Small intestine (tissue), 7 donors: ENCODE data around the gene PERM1. TPM values are rescaled to one million over a fixed set of nuclear protein-coding genes. Genes with fewer than 3 reads are reported as not detected.
A peak's percentile ranks its signal among the peaks of the same experiment; 100 is the strongest.

Experiments used
- DNase-seq, 2 donors: peaks; one replicate each; pipeline versions ENCODE4 v3.0.0 to v3.0.0-alpha.2; 2013
- FAIRE-seq: peaks from 2 replicates; lab custom pipeline; 2012; peaks lifted over from hg19 to GRCh38; lab: Jason Lieb, UNC
- H3K27ac ChIP-seq, 3 donors: one replicate each; pipeline ENCODE4 v1.5.1; 2013; ENCODE audit warnings: low read length in 2 of 3, mild to moderate bottlenecking in 2 of 3, control low read depth in 1 of 3, inconsistent platforms in 1 of 3, low read depth in 1 of 3, moderate library complexity in 1 of 3
- H3K27me3 ChIP-seq, 3 donors: one replicate each; pipeline ENCODE4 v1.6.1; 2013; ENCODE audit warnings: low read length in 3 of 3, inconsistent platforms in 1 of 3; ENCODE audit not compliant: control insufficient read depth in 3 of 3, insufficient read depth in 3 of 3
- H3K36me3 ChIP-seq, 3 donors: one replicate each; pipeline ENCODE4 v1.6.1; 2013; ENCODE audit warnings: low read length in 3 of 3, inconsistent platforms in 1 of 3, low read depth in 1 of 3, mild to moderate bottlenecking in 1 of 3, moderate library complexity in 1 of 3; ENCODE audit not compliant: control insufficient read depth in 3 of 3, insufficient read depth in 2 of 3
- H3K4me1 ChIP-seq, 3 donors: one replicate each; pipeline ENCODE4 v1.6.1; 2013; ENCODE audit warnings: low read length in 2 of 3, inconsistent platforms in 1 of 3, low read depth in 1 of 3, mild to moderate bottlenecking in 1 of 3, moderate library complexity in 1 of 3; ENCODE audit not compliant: control insufficient read depth in 3 of 3, insufficient read depth in 2 of 3
- H3K4me3 ChIP-seq, 3 donors: one replicate each; pipeline ENCODE4 v1.5.1; 2013; ENCODE audit warnings: low read length in 3 of 3, control low read depth in 1 of 3, inconsistent platforms in 1 of 3, low read depth in 1 of 3, mild to moderate bottlenecking in 1 of 3, moderate library complexity in 1 of 3
- H3K9me3 ChIP-seq, 2 donors: one replicate each; pipeline ENCODE4 v1.6.1; 2013; ENCODE audit warnings: low read depth in 1 of 2, low read length in 1 of 2; ENCODE audit not compliant: control insufficient read depth in 2 of 2, insufficient read depth in 1 of 2
- WGBS, 3 donors: extraction: QIAGEN DNeasy Blood & Tissue Kit; methylation state at CpG; one replicate each; pipeline ENCODE4 v1.1.7; 2013; 5-methylcytosine and 5-hydroxymethylcytosine counted together
- polyA plus RNA-seq, 4 donors: library from polyadenylated mRNA; stranded (reverse) in 3 of 4; unstranded in 1 of 4; fragments of 200-250 nt in 3 of 4; fragments of 120-200 nt in 1 of 4; gene quantifications; one replicate each; pipeline versions ENCODE4 v1.2.1 to v1.2.3, GENCODE V29; 2013
- donor health status: healthy with polysubstance abuse.
- donor health status: control.
- donor health status: control.
- donor health status: Bipolar disorder and iron deficiency.
- donor health status: healthy.

The PERM1 gene
- polyA plus RNA-seq, 4 donors: 0.22 to 1.6 (median 0.30) TPM; not detected in 1

- DNase-seq: no peak
- H3K4me1 ChIP-seq: peaks cover 2 to 21% (median 4%) of the 10 kb centered on the region in 3 donors
- peaks cover 0 to 4% of the 10 kb centered on the region in 2 donors for H3K9me3 ChIP-seq
- no peak overlapping the region for H3K27ac ChIP-seq
- peaks cover 0 to 26% (median 0%) of the 10 kb centered on the region in 3 donors for H3K27me3 ChIP-seq
- H3K36me3 ChIP-seq: peaks cover 0 to 22% (median 0%) of the 10 kb centered on the region in 3 donors
- no peak overlapping the region for H3K4me3 ChIP-seq
- FAIRE-seq: no peak
- WGBS, 3 donors: 93 to 95% (median 94%) methylated on average over 55 to 57 of the region's 57 CpGs
Measured at GRCh38 chr1:962381-963300, 19.3 kb downstream of the PERM1 start.

GRCh38 chr1:961132-961669, 20.7 kb downstream of the PERM1 start:
- H3K27me3 ChIP-seq: peaks cover 0 to 15% (median 0%) of the 10 kb centered on the region in 3 donors
- peaks cover under 1 to 37% (median 2%) of the 10 kb centered on the region in 3 donors for H3K36me3 ChIP-seq
- no peak overlapping the region for H3K27ac ChIP-seq
- peak overlapping the region; percentile 10 to 93 (median 66) for H3K4me3 ChIP-seq
- H3K9me3 ChIP-seq: peaks cover 0 to 4% of the 10 kb centered on the region in 2 donors
- 35 to 41% (median 37%) methylated on average over 53 to 56 of the region's 56 CpGs for WGBS, 3 donors
- no peak for DNase-seq
- no peak for FAIRE-seq
- peaks cover 2 to 18% (median 6%) of the 10 kb centered on the region in 3 donors for H3K4me1 ChIP-seq

- H3K27ac ChIP-seq: no peak within 1 kb of the TSS
- DNase-seq (peak; percentile 62 to 81), FAIRE-seq (no peak)
- H3K27me3 ChIP-seq: peaks cover 0 to 11% (median 0%) of the 10 kb centered on the region in 3 donors
- peak within 1 kb of the TSS; percentile 19 to 93 (median 66) for H3K4me3 ChIP-seq
- WGBS, 3 donors: 0 to 1% (median 1%) methylated on average over 46 to 109 of the region's 109 CpGs
- H3K36me3 ChIP-seq: peaks cover 2 to 43% (median 3%) of the 10 kb centered on the region in 3 donors
- peaks cover 0 to 4% of the 10 kb centered on the region in 2 donors for H3K9me3 ChIP-seq
- peaks cover 2 to 12% (median 4%) of the 10 kb centered on the region in 3 donors for H3K4me1 ChIP-seq
Measured at GRCh38 chr1:960363-961131, 21.3 kb downstream of the PERM1 start, which contains the start of gene KLHL17. KLHL17 (plus strand) TSS chr1:960584; CDS start chr1:960694, 110 bp downstream.

- no peak for DNase-seq
Measured at GRCh38 chr1:959731-960362, 22.0 kb downstream of the PERM1 start.

GRCh38 chr1:958823-959730, 22.8 kb downstream of the PERM1 start, which contains the start of gene NOC2L:
NOC2L (minus strand) TSS chr1:959256; CDS start chr1:959240, 16 bp downstream.
- peaks cover 0 to 11% (median 0%) of the 10 kb centered on the region in 3 donors for H3K27me3 ChIP-seq
- FAIRE-seq: no peak
- WGBS, 3 donors: 7 to 9% (median 7%) methylated on average over 60 to 101 of the region's 101 CpGs
- peak within 1 kb of the TSS in 1 of 3 donors; percentile 8 for H3K27ac ChIP-seq
- DNase-seq: peak; percentile 88 to 96
- peak within 1 kb of the TSS; percentile 92 to 96 (median 93) for H3K4me3 ChIP-seq
- H3K9me3 ChIP-seq: peaks cover 0 to 4% of the 10 kb centered on the region in 2 donors
- H3K36me3 ChIP-seq: peaks cover 4 to 54% (median 6%) of the 10 kb centered on the region in 3 donors
- H3K4me1 ChIP-seq: peaks cover 2 to 12% (median 4%) of the 10 kb centered on the region in 3 donors

More at GRCh38 chr1:959731-960362, 22.0 kb downstream of the PERM1 start:
- 26 to 34% (median 27%) methylated on average over 29 to 57 of the region's 57 CpGs for WGBS, 3 donors
- Histone ChIP-seq H3K36me3 (peaks cover 2 to 47% (median 6%) of the 10 kb centered on the region in 3 donors), H3K27me3 (peaks cover 0 to 11% (median 0%) of the 10 kb centered on the region in 3 donors), H3K4me3 (peak overlapping the region; percentile 19 to 93 (median 66)), H3K4me1 (peaks cover 2 to 12% (median 4%) of the 10 kb centered on the region in 3 donors), H3K27ac (no peak overlapping the region), H3K9me3 (peaks cover 0 to 4% of the 10 kb centered on the region in 2 donors)
- no peak for FAIRE-seq

- no peak for FAIRE-seq
- Histone ChIP-seq H3K27ac (no peak overlapping the region), H3K4me3 (no peak overlapping the region), H3K36me3 (peaks cover 6 to 61% (median 16%) of the 10 kb centered on the region in 3 donors), H3K4me1 (peaks cover 2 to 9% (median 4%) of the 10 kb centered on the region in 3 donors), H3K9me3 (no peaks in the 10 kb centered on the region), H3K27me3 (peaks cover 0 to 9% (median 0%) of the 10 kb centered on the region in 3 donors)
- no peak for DNase-seq
- 88 to 94% (median 89%) methylated on average over 11 of the region's 11 CpGs for WGBS, 3 donors
Measured at GRCh38 chr1:956636-957035, 25.3 kb downstream of the PERM1 start.

- Histone ChIP-seq H3K36me3 (peaks cover 6 to 73% (median 19%) of the 10 kb centered on the region in 3 donors), H3K27me3 (peaks cover 0 to 4% (median 0%) of the 10 kb centered on the region in 3 donors), H3K4me1 (peaks cover 2 to 9% (median 4%) of the 10 kb centered on the region in 3 donors), H3K9me3 (no peaks in the 10 kb centered on the region), H3K27ac (no peak overlapping the region), H3K4me3 (no peak overlapping the region)
- FAIRE-seq (no peak), DNase-seq (no peak)
- WGBS, 3 donors: 77 to 89% (median 78%) methylated on average over 6 of the region's 6 CpGs
Measured at GRCh38 chr1:955474-955873, 26.4 kb downstream of the PERM1 start.
